Activated T-cell treated with anti-CD3 and anti-CD28 coated beads, Interleukin-2, amount 50 U/mL, for 4 hours (primary cell): ENCODE results near the gene NAGLU. TPM values are rescaled to one million over a fixed set of nuclear protein-coding genes. Genes with fewer than 3 reads are reported as not detected.

Experiments used
- total RNA-seq, 3 donors: library from RNA; stranded (reverse); gene quantifications; one replicate each; pipeline ENCODE4 v1.2.1, GENCODE V29; 2021

The NAGLU gene
- total RNA-seq, 3 donors from 2014 or later = 11.6 to 12.9 (median 12.0) TPM

Other genes starting within 250 kb of the NAGLU start
- 100 to 1,000 TPM; 193 to 264 (median 220) TPM for gene STAT5A, start 247.7 kb upstream of the NAGLU start, total RNA-seq
- gene STAT3, start 147.8 kb upstream of the NAGLU start, total RNA-seq = 100 to 1,000 TPM; 172 to 175 (median 173) TPM
- 1 to 10 TPM in 1 of 3 donors, under 1 TPM in 2; 0.76 to 1.1 (median 0.92) TPM for gene CAVIN1, start 113.0 kb upstream of the NAGLU start, total RNA-seq
- gene ATP6V0A1, start 77.4 kb upstream of the NAGLU start, total RNA-seq = 10 to 100 TPM; 12.8 to 18.0 (median 14.4) TPM
- gene HSD17B1, start 16.7 kb downstream of the NAGLU start, total RNA-seq = under 1 TPM; 0.10 to 0.53 (median 0.33) TPM
- 100 to 1,000 TPM in 2 of 3 donors, 10 to 100 TPM in 1; 98.8 to 110 (median 105) TPM for gene COASY, start 25.9 kb downstream of the NAGLU start, total RNA-seq
- 10 to 100 TPM; 69.3 to 90.1 (median 77.7) TPM for gene MLX, start 30.9 kb downstream of the NAGLU start, total RNA-seq
- gene PSMC3IP, start 41.5 kb downstream of the NAGLU start, total RNA-seq = 10 to 100 TPM; 23.5 to 31.0 (median 26.9) TPM
- 10 to 100 TPM; 27.2 to 37.9 (median 30.0) TPM for gene RETREG3, start 73.1 kb downstream of the NAGLU start, total RNA-seq
- gene TUBG1, start 73.4 kb downstream of the NAGLU start, total RNA-seq = 100 to 1,000 TPM in 1 of 3 donors, 10 to 100 TPM in 2; 91.7 to 103 (median 93.7) TPM
- 1 to 10 TPM; 5.6 to 7.1 (median 5.9) TPM for gene TUBG2, start 123.0 kb downstream of the NAGLU start, total RNA-seq
- gene PLEKHH3, start 140.8 kb downstream of the NAGLU start, total RNA-seq = 1 to 10 TPM in 1 of 3 donors, under 1 TPM in 2; 0.56 to 1.2 (median 0.63) TPM
- under 1 TPM; 0.25 to 0.43 (median 0.32) TPM for gene CCR10, start 145.6 kb downstream of the NAGLU start, total RNA-seq
- 1 to 10 TPM in 1 of 3 donors, under 1 TPM in 2; 0.73 to 1.3 (median 0.79) TPM for gene CNTNAP1, start 146.3 kb downstream of the NAGLU start, total RNA-seq
- 10 to 100 TPM; 22.2 to 26.5 (median 22.6) TPM for gene EZH1, start 208.8 kb downstream of the NAGLU start, total RNA-seq
- gene RAMP2, start 225.0 kb downstream of the NAGLU start, total RNA-seq = not detected
- 100 to 1,000 TPM in 1 of 3 donors, 10 to 100 TPM in 2; 92.6 to 106 (median 98.7) TPM for gene VPS25, start 237.2 kb downstream of the NAGLU start, total RNA-seq
- under 1 TPM; 0.16 to 0.46 (median 0.38) TPM for gene WNK4, start 244.4 kb downstream of the NAGLU start, total RNA-seq